CMK (cell line): ENCODE measurements around the gene CTCF.
"Not testable (repeated sequence)": the region's sequence is repeated elsewhere in the genome, so short reads cannot be mapped to it uniquely, and the experiment has no call there.

ENCODE experiments used
- DNase-seq: peaks from one replicate; pipeline ENCODE4 v3.0.0-alpha.2; 2010; ENCODE audit warnings: low read depth

CTCF gene

GRCh38 chr16:67533987-67534386, 28.3 kb upstream of the CTCF start:
- not testable (repeated sequence) for DNase-seq

- no peak for DNase-seq
Measured at GRCh38 chr16:67534431-67534830, 27.9 kb upstream of the CTCF start.

- no peak for DNase-seq
Measured at GRCh38 chr16:67535201-67535600, 27.1 kb upstream of the CTCF start.

- DNase-seq, result no peak
Measured at GRCh38 chr16:67537270-67537635, 25.1 kb upstream of the CTCF start.

GRCh38 chr16:67537636-67538591, 24.4 kb upstream of the CTCF start:
- no peak for DNase-seq

GRCh38 chr16:67538666-67539101, 23.6 kb upstream of the CTCF start:
- no peak for DNase-seq

- DNase-seq, result no peak
Measured at GRCh38 chr16:67539271-67539670, 23.1 kb upstream of the CTCF start.

GRCh38 chr16:67539691-67540635, 22.4 kb upstream of the CTCF start:
- no peak for DNase-seq

GRCh38 chr16:67540756-67541155, 21.6 kb upstream of the CTCF start:
- DNase-seq, result no peak

GRCh38 chr16:67541391-67542263, 20.7 kb upstream of the CTCF start:
- DNase-seq, result no peak

- peak; percentile 91 for DNase-seq
Measured at GRCh38 chr16:67542464-67542863, 19.9 kb upstream of the CTCF start.

GRCh38 chr16:67543036-67543435, 19.3 kb upstream of the CTCF start:
- no peak for DNase-seq

- no peak for DNase-seq
Measured at GRCh38 chr16:67543582-67543981, 18.7 kb upstream of the CTCF start.

- no peak for DNase-seq
Measured at GRCh38 chr16:67544329-67544841, 17.9 kb upstream of the CTCF start.

- DNase-seq, result no peak
Measured at GRCh38 chr16:67544844-67545664, 17.3 kb upstream of the CTCF start.

- no peak for DNase-seq
Measured at GRCh38 chr16:67545665-67546024, 16.7 kb upstream of the CTCF start.

GRCh38 chr16:67546091-67546501, 16.2 kb upstream of the CTCF start:
- DNase-seq, result no peak

GRCh38 chr16:67546761-67547422, 15.4 kb upstream of the CTCF start:
- no peak for DNase-seq

GRCh38 chr16:67547423-67548264, 14.7 kb upstream of the CTCF start:
- DNase-seq, result no peak
